K562 (cell line): ENCODE results near the gene SERGEF. TPM values are rescaled to one million over a fixed set of nuclear protein-coding genes. Genes with fewer than 3 reads are reported as not detected.
A peak's percentile ranks its signal among the peaks of the same experiment; 100 is the strongest.

ENCODE experiments used
- ATAC-seq: fragments of 200-7000 bp; cut with Tn5 transposase; 3 replicates; pipeline ENCODE4 v1.9.1; 2020; ENCODE audit warnings: moderate library complexity
- BruUV-seq: library from RNA; stranded (reverse); fragments of 400-500 nt; replicated peaks from 2 replicates; lab custom pipeline; 2021; lab: Mats Ljungman, UMichigan
- CTCF ChIA-PET: fragments of 300-600 bp; formaldehyde crosslinking; extraction: SDS; loops from one replicate; lab custom pipeline; 2021; ENCODE audit warnings: low intra/inter-chr PET ratio; lab: Yijun Ruan, JAX
- POLR2A ChIA-PET: fragments of 300-600, 350-650 bp; sonication (Branson Sonifier 250); formaldehyde crosslinking; extraction: SDS; loops from one replicate; lab custom pipeline; 2021; ENCODE audit warnings: antibody characterized with exemption, inconsistent platforms; lab: Yijun Ruan, JAX
- DNase-seq, 4 experiments: peaks; one replicate each; pipeline versions ENCODE4 v3.0.0 to v3.0.0-alpha.2; 2011 to 2018; ENCODE audit warnings: low spot score in 3 of 4, mixed read lengths in 3 of 4; ENCODE audit errors: extremely low read depth in 1 of 4
- FAIRE-seq: peaks from 2 replicates; lab custom pipeline; 2011; peaks lifted over from hg19 to GRCh38; lab: Jason Lieb, UNC
- H2AFZ ChIP-seq: 2 replicates; pipeline ENCODE4 v1.6.0; 2011; ENCODE audit warnings: low read depth, low read length, control low read depth, inconsistent platforms
- H3K27ac ChIP-seq: fragments of 200-600 bp; 3 replicates; pipeline ENCODE4 v1.8.0; 2011; ENCODE audit warnings: low read depth, mild to moderate bottlenecking, control low read depth, inconsistent platforms, low read length, moderate library complexity, mixed read lengths; ENCODE audit errors: extremely low read depth
- H3K27me3 ChIP-seq, 2 experiments: fragments of 300-600 bp in 1 of 2; 2 replicates in 1 of 2; 3 replicates in 1 of 2; pipeline versions ENCODE4 v1.6.0 to v1.8.0; 2011; ENCODE audit warnings: inconsistent platforms in 2 of 2, low read length in 2 of 2, mild to moderate bottlenecking in 1 of 2, mixed read lengths in 1 of 2, moderate library complexity in 1 of 2; ENCODE audit not compliant: control insufficient read depth in 2 of 2, insufficient read depth in 2 of 2
- H3K36me3 ChIP-seq: fragments of 300-600 bp; 3 replicates; pipeline ENCODE4 v1.8.0; 2011; ENCODE audit warnings: mild to moderate bottlenecking, low read length, inconsistent platforms; ENCODE audit not compliant: control insufficient read depth, insufficient read depth
- H3K4me1 ChIP-seq, 2 experiments: fragments of 200-600 bp in 1 of 2; replicated peaks in 1 of 2; 2 replicates in 1 of 2; 3 replicates in 1 of 2; pipeline versions ENCODE4 v1.5.1 to v1.8.0; 2011; ENCODE audit warnings: inconsistent platforms in 2 of 2, low read length in 2 of 2, mild to moderate bottlenecking in 1 of 2, mixed read lengths in 1 of 2, moderate library complexity in 1 of 2; ENCODE audit not compliant: control insufficient read depth in 2 of 2, insufficient read depth in 2 of 2
- H3K4me2 ChIP-seq: 2 replicates; pipeline ENCODE4 v1.6.1; 2011; ENCODE audit warnings: low read length, control low read depth, inconsistent platforms, mixed read lengths; ENCODE audit not compliant: insufficient read depth
- H3K4me3 ChIP-seq: fragments of 200-600 bp; sonication (generic), shearing (Covaris generic); 2 replicates; pipeline ENCODE4 v1.5.1; 2016; ENCODE audit warnings: control low read depth, inconsistent platforms
- H3K79me2 ChIP-seq: fragments of 200-600 bp; 3 replicates; pipeline ENCODE4 v1.8.0; 2011; ENCODE audit warnings: low read length, inconsistent platforms; ENCODE audit not compliant: control insufficient read depth, insufficient read depth
- H3K9ac ChIP-seq, 2 experiments: 2 replicates each; pipeline versions ENCODE4 v1.6.0 to v1.6.1; 2011; ENCODE audit warnings: low read depth in 2 of 2, low read length in 2 of 2, control low read depth in 1 of 2, inconsistent platforms in 1 of 2, mild to moderate bottlenecking in 1 of 2, mixed read lengths in 1 of 2; ENCODE audit not compliant: insufficient read depth in 1 of 2
- H3K9me1 ChIP-seq: one replicate; pipeline ENCODE4 v1.6.0; 2011; ENCODE audit warnings: inconsistent platforms, mild to moderate bottlenecking, low read length, moderate library complexity; ENCODE audit not compliant: control insufficient read depth, insufficient read depth
- H3K9me3 ChIP-seq: replicated peaks from 2 replicates; pipeline ENCODE4 v1.5.1; 2011; ENCODE audit warnings: low read depth, low read length, inconsistent platforms; ENCODE audit not compliant: control insufficient read depth, insufficient read depth
- H4K20me1 ChIP-seq: replicated peaks from 2 replicates; pipeline ENCODE4 v1.6.1; 2011; ENCODE audit warnings: low read length, inconsistent platforms, mixed read lengths; ENCODE audit not compliant: control insufficient read depth, insufficient read depth
- GABPB1 ChIP-seq: sonication (generic); formaldehyde crosslinking; IDR thresholded peaks from 2 replicates; pipeline ENCODE4 v1.8.0; 2022; ENCODE audit warnings: mild to moderate bottlenecking, missing genetic modification reagents
- NR2C2 ChIP-seq, 2 experiments: fragments of 200-800 bp in 1 of 2; sonication (Bioruptor generic) in 1 of 2; sonication (generic) in 1 of 2; formaldehyde crosslinking in 1 of 2; IDR thresholded peaks; 2 replicates each; pipeline versions ENCODE4 v1.6.1 to v1.8.0; 2016 to 2022; ENCODE audit warnings: mild to moderate bottlenecking in 1 of 2, missing compliant biosample characterization in 1 of 2, missing genetic modification characterization in 1 of 2, missing genetic modification reagents in 1 of 2
- NR4A1 ChIP-seq, 2 experiments: fragments of 250-450 bp in 1 of 2; fragments of 450-650 bp in 1 of 2; sonication (Bioruptor Pico) in 1 of 2; IDR thresholded peaks; 2 replicates each; pipeline versions ENCODE4 v1.4.0 to v1.6.1; 2016 to 2020; ENCODE audit warnings: mild to moderate bottlenecking in 2 of 2, missing compliant biosample characterization in 1 of 2, missing genetic modification characterization in 1 of 2, moderate library complexity in 1 of 2
- ZBED1 ChIP-seq: IDR thresholded peaks from 2 replicates; pipeline ENCODE4 v1.6.1; 2014
- WGBS: fragments of 100-300 bp; shearing (Covaris generic); methylation state at CpG from one replicate; pipeline ENCODE4 v1.1.6; 2016; ENCODE audit warnings: low coverage, mixed read lengths; ENCODE audit not compliant: insufficient coverage; ENCODE audit errors: missing lambda C conversion rate; 5-methylcytosine and 5-hydroxymethylcytosine counted together
- in situ Hi-C: fragments of 300-500 bp; cut with MboI; formaldehyde crosslinking; loops from 4 replicates; pipeline ENCODE4 v1.15.0; 2018; ENCODE audit warnings: inconsistent platforms, mixed read lengths
- intact Hi-C: fragments of 100-400 bp; cut with micrococcal nuclease; formaldehyde crosslinking; loops from 2 replicates; pipeline ENCODE4 v1.14.2; 2022
- polyA plus RNA-seq, 8 experiments: library from polyadenylated mRNA; depleted of rRNA in 4 of 8; stranded (reverse) in 5 of 8; unstranded in 3 of 8; fragments of >200 nt; fragmentation: Nextera tagmentation in 2 of 8; fragmentation: Illumina TruSeq in 1 of 8; extraction: Ambion mirVana in 2 of 8; extraction: Trizol in 1 of 8; gene quantifications; 2 replicates each; pipeline versions ENCODE4 v1.2.1 to v1.2.3, GENCODE V29; 2011 to 2014; ENCODE audit warnings: inconsistent platforms in 1 of 8, missing spikeins in 1 of 8
- total RNA-seq, 7 experiments: library from RNA; depleted of rRNA in 6 of 7; stranded (reverse); fragments of >200 nt in 6 of 7; fragmentation: Illumina TruSeq in 2 of 7; extraction: Trizol in 2 of 7; gene quantifications; 2 replicates each; pipeline versions ENCODE4 v1.2.1 to v1.2.3, GENCODE V29; 2011 to 2021; ENCODE audit warnings: low replicate concordance in 1 of 7

SERGEF gene
- total and polyA plus RNA-seq, 9 of the 15 experiments (the other 6 are each of a cell fraction or from before 2014, with no cell fraction given): 10.2 to 28.0 (median 19.9) TPM

DNA sequence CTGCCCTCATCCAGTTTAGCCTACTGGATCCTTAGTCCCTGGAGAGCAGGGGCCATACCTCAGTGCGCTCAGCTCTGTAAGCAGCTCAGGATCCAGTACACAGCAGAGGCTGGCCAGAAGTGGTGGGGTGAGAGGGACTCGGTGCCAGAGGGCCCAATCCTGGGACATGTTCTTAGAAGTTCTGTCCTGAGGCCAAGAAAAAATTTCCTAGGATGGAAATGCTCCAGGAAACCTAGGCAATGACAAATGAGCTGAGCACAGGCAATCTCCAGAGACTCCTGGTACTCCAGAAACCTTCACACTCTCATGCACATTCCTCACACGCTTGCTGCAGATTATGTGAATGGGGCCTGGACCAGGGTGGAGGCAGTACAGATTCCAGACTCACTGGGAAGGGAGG is 89.6 kb downstream of the SERGEF start:
- in situ Hi-C loops (no loop called here), intact Hi-C loops (no loop called here)
- H3K4me3 ChIP-seq: no peak overlapping the region
- 0 out of 2 replicates have a peak, but pooled peaks cover 2% of the 10 kb centered on the region for H4K20me1 ChIP-seq
- no peaks in the 10 kb centered on the region for H3K79me2 ChIP-seq
- no peak for ATAC-seq
- no peak overlapping the region for H3K27ac ChIP-seq
- H3K4me1 ChIP-seq: peaks cover 0 to 7% of the 10 kb centered on the region in 2 experiments; a peak in 1 of 5 replicates
- no peak overlapping the region for H3K9ac ChIP-seq
- no peak for FAIRE-seq
- H3K9me3 ChIP-seq: no peaks in the 10 kb centered on the region
- no peak overlapping the region for H2AFZ ChIP-seq
- H3K36me3 ChIP-seq: no peaks in the 10 kb centered on the region; the same call in 2 of the 3 replicates
- TF ChIP-seq ZBED1 (no peak), NR4A1 (CRISPR knock-in tag; IDR thresholded peaks at IDR 0.05) (no peak), NR4A1 (tag; IDR thresholded peaks at IDR 0.05) (no peak)
- no TSS peak for BruUV-seq
- ChIA-PET CTCF (no interaction called here), POLR2A (no interaction called here)
- WGBS: 79% methylated on average over 3 of the region's 3 CpGs
- DNase-seq: no peak
- no peaks in the 10 kb centered on the region for H3K9me1 ChIP-seq
- H3K27me3 ChIP-seq: no peaks in the 10 kb centered on the region
- no peak overlapping the region for H3K4me2 ChIP-seq

DNA sequence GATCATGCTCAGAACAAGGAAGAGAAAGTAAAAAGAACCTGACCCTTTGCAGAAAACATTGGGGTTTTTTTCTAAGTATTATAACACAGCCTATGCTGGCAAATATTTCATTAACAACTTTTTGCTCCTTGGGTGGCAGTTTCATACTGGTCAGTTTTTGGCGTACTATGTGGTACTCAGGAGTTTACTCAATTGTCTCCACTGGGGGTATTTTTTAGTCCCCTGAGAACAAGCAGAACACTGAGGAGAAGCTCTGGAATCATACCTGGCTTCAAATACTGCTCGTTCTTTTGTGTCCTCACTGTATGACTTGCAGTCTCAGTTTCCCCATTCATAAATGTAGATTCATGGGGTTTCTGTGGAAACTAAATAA is 90.4 kb downstream of the SERGEF start:
- Histone ChIP-seq H3K9me1 (no peaks in the 10 kb centered on the region), H3K27ac (no peak overlapping the region), H3K79me2 (no peaks in the 10 kb centered on the region), H2AFZ (no peak overlapping the region), H4K20me1 (0 out of 2 replicates have a peak, but pooled peaks cover 2% of the 10 kb centered on the region), H3K4me2 (no peak overlapping the region), H3K27me3 (no peaks in the 10 kb centered on the region), H3K9ac (no peak overlapping the region), H3K4me3 (no peak overlapping the region), H3K9me3 (no peaks in the 10 kb centered on the region), H3K36me3 (no peaks in the 10 kb centered on the region; the same call in 2 of the 3 replicates), H3K4me1 (peaks cover 0 to 7% of the 10 kb centered on the region in 2 experiments; a peak in 1 of 5 replicates)
- in situ Hi-C loops (no loop called here), intact Hi-C loops (no loop called here)
- 79% methylated on average over 2 of the region's 2 CpGs for WGBS
- ATAC-seq (no peak), FAIRE-seq (no peak), DNase-seq (no peak)
- no TSS peak for BruUV-seq
- TF ChIP-seq NR2C2 (CRISPR knock-in tag; IDR thresholded peaks at IDR 0.05) (no peak), NR2C2 (tag; IDR thresholded peaks at IDR 0.05) (peak; percentile 30; the same call in 1 of the 2 replicates), GABPB1 (CRISPR knock-in tag) (no peak)
- POLR2A ChIA-PET: interaction anchor here (1.5 kb wide), 1 partner anchor 10 kb away, joined by 4 read pairs; no protein-coding TSS in a partner anchor
- CTCF ChIA-PET: no interaction called here
